K562 (cell line): ENCODE measurements around the gene EIF2S2. TPM values are rescaled to one million over a fixed set of nuclear protein-coding genes. Genes with fewer than 3 reads are reported as not detected.

Experiments
- ARHGAP35 ChIP-seq: fragments of 450-650 bp; IDR thresholded peaks from 2 replicates; pipeline ENCODE4 v1.6.1; 2018; ENCODE audit not compliant: partially characterized antibody
- BCLAF1 ChIP-seq, 2 experiments: fragments of 450-650 bp in 1 of 2; IDR thresholded peaks; 2 replicates each; pipeline ENCODE4 v1.6.1; 2011 to 2017; ENCODE audit warnings: low read depth in 2 of 2, antibody characterized with exemption in 1 of 2, borderline replicate concordance in 1 of 2, low read length in 1 of 2, mild to moderate bottlenecking in 1 of 2, mixed read lengths in 1 of 2; ENCODE audit not compliant: control insufficient read depth in 1 of 2
- BRF2 ChIP-seq: IDR thresholded peaks from 3 replicates; pipeline ENCODE4 v1.6.1; 2011; ENCODE audit warnings: borderline replicate concordance, mild to moderate bottlenecking; ENCODE audit not compliant: insufficient read length, insufficient read depth
- CCNT2 ChIP-seq: IDR thresholded peaks from 2 replicates; pipeline ENCODE4 v1.6.1; 2011; ENCODE audit warnings: borderline replicate concordance, low read depth, mild to moderate bottlenecking, moderate library complexity, mixed read lengths, low read length; ENCODE audit not compliant: insufficient read length; ENCODE audit errors: extremely low read depth
- ELF1 ChIP-seq: fragments of 200-800 bp; sonication (Bioruptor generic); IDR thresholded peaks from 2 replicates; pipeline ENCODE4 v1.6.1; 2016; ENCODE audit warnings: missing genetic modification characterization, missing compliant biosample characterization
- FOXA1 ChIP-seq: fragments of 450-650 bp; IDR thresholded peaks from 2 replicates; pipeline ENCODE4 v1.6.1; 2016; ENCODE audit warnings: mild to moderate bottlenecking, borderline replicate concordance
- HES1 ChIP-seq: fragments of 450-650 bp; IDR thresholded peaks from 2 replicates; pipeline ENCODE4 v1.6.1; 2016; ENCODE audit warnings: low read depth, mild to moderate bottlenecking, moderate library complexity
- HNRNPH1 ChIP-seq: fragments of 200-400 bp; formaldehyde crosslinking; optimal IDR thresholded peaks from 2 replicates; pipeline ENCODE3; 2017; ENCODE audit warnings: low read depth, mild to moderate bottlenecking, low read length, moderate library complexity
- MEF2D ChIP-seq: conservative IDR thresholded peaks from 2 replicates; pipeline ENCODE4 v1.6.1; 2016; ENCODE audit warnings: low read depth, missing genetic modification characterization, missing compliant biosample characterization
- MTF1 ChIP-seq: fragments of 250-450 bp; sonication (Bioruptor Pico); IDR thresholded peaks from 2 replicates; pipeline ENCODE4 v1.9.0; 2021; ENCODE audit warnings: moderate library complexity, mild to moderate bottlenecking, inconsistent platforms, borderline replicate concordance
- NFYB ChIP-seq: IDR thresholded peaks from 2 replicates; pipeline ENCODE4 v1.6.1; 2011; ENCODE audit warnings: mild to moderate bottlenecking, moderate library complexity; ENCODE audit not compliant: insufficient read length; ENCODE audit errors: extremely low read depth
- OTX1 ChIP-seq: fragments of 450-650 bp; formaldehyde crosslinking; IDR thresholded peaks from 2 replicates; pipeline ENCODE4 v1.4.0; 2022; ENCODE audit warnings: mild to moderate bottlenecking
- POLR2H ChIP-seq: IDR thresholded peaks from 2 replicates; pipeline ENCODE4 v1.6.1; 2016; ENCODE audit warnings: missing genetic modification characterization, low read depth, mild to moderate bottlenecking, control low read depth, missing compliant biosample characterization, moderate library complexity
- PTBP1 ChIP-seq: fragments of 200-400 bp; formaldehyde crosslinking; IDR thresholded peaks from 2 replicates; pipeline ENCODE4 v1.6.1; 2017; ENCODE audit warnings: low read depth, low read length
- RNF219 ChIP-seq: fragments of 250-450 bp; sonication (Bioruptor Pico); IDR thresholded peaks from 2 replicates; pipeline ENCODE4 v1.5.0; 2022; ENCODE audit warnings: mild to moderate bottlenecking
- SAP30 ChIP-seq: fragments of 200-600 bp; sonication (generic); IDR thresholded peaks from 2 replicates; pipeline ENCODE4 v1.6.1; 2012; ENCODE audit warnings: borderline replicate concordance, low read depth, mild to moderate bottlenecking, moderate library complexity, low read length, control low read depth, inconsistent platforms; ENCODE audit not compliant: insufficient read depth, poor library complexity, severe bottlenecking
- SMARCA4 ChIP-seq: fragments of 450-650 bp; IDR thresholded peaks from 2 replicates; pipeline ENCODE4 v1.6.1; 2016
- SREBF1 ChIP-seq: fragments of 150-350 bp; IDR thresholded peaks from 2 replicates; pipeline ENCODE4 v1.6.1; 2014; ENCODE audit warnings: antibody characterized with exemption, low read depth, low read length, borderline replicate concordance
- THAP7 ChIP-seq: fragments of 250-450 bp; sonication (Bioruptor Pico); IDR thresholded peaks from 2 replicates; pipeline ENCODE4 v1.5.0; 2021
- ZNF785 ChIP-seq: fragments of 250-450 bp; sonication (Bioruptor Pico); IDR thresholded peaks from 2 replicates; pipeline ENCODE4 v1.4.0; 2020; ENCODE audit warnings: mild to moderate bottlenecking
- ZNF830 ChIP-seq: fragments of 250-450 bp; sonication (Bioruptor Pico); IDR thresholded peaks from 2 replicates; pipeline ENCODE4 v1.5.0; 2021; ENCODE audit warnings: mild to moderate bottlenecking
- polyA plus RNA-seq, 8 experiments: library from polyadenylated mRNA; depleted of rRNA in 4 of 8; stranded (reverse) in 5 of 8; unstranded in 3 of 8; fragments of >200 nt; fragmentation: Nextera tagmentation in 2 of 8; fragmentation: Illumina TruSeq in 1 of 8; extraction: Ambion mirVana in 2 of 8; extraction: Trizol in 1 of 8; gene quantifications; 2 replicates each; pipeline versions ENCODE4 v1.2.1 to v1.2.3, GENCODE V29; 2011 to 2014; ENCODE audit warnings: inconsistent platforms in 1 of 8, missing spikeins in 1 of 8
- total RNA-seq, 7 experiments: library from RNA; depleted of rRNA in 6 of 7; stranded (reverse); fragments of >200 nt in 6 of 7; fragmentation: Illumina TruSeq in 2 of 7; extraction: Trizol in 2 of 7; gene quantifications; 2 replicates each; pipeline versions ENCODE4 v1.2.1 to v1.2.3, GENCODE V29; 2011 to 2021; ENCODE audit warnings: low replicate concordance in 1 of 7

Gene EIF2S2
- total and polyA plus RNA-seq, 9 of the 15 experiments (the other 6 are each of a cell fraction or from before 2014, with no cell fraction given), result 79.7 to 220 (median 154) TPM

GRCh38 chr20:34112600-34113101 is 608 bp upstream of the EIF2S2 start (continued):
- TF ChIP-seq BCLAF1 (IDR thresholded peaks at IDR 0.05; ENCODE audit: borderline replicate concordance in 1 of 2, control insufficient read depth in 1 of 2, low read depth in 2 of 2, low read length in 1 of 2), result no peak
- TF ChIP-seq NFYB, result no peak
- TF ChIP-seq ZNF830, result no peak
- no peak for TF ChIP-seq SREBF1
- no peak for TF ChIP-seq HES1
- no peak for TF ChIP-seq FOXA1
- no peak for TF ChIP-seq CCNT2
- TF ChIP-seq ARHGAP35, result no peak
- TF ChIP-seq THAP7 (CRISPR knock-in tag), result no peak
- TF ChIP-seq PTBP1, result no peak
- TF ChIP-seq BRF2, result no peak
- TF ChIP-seq MTF1 (CRISPR knock-in tag), result no peak
- no peak for TF ChIP-seq HNRNPH1
- TF ChIP-seq OTX1, result no peak
- TF ChIP-seq ELF1 (tag), result peak; percentile 8
- no peak for TF ChIP-seq RNF219 (CRISPR knock-in tag)
- TF ChIP-seq MEF2D (tag), result no peak; the same call in 1 of the 2 replicates
- no peak for TF ChIP-seq ZNF785 (CRISPR knock-in tag)
- peak; percentile 77 for TF ChIP-seq POLR2H
- no peak for TF ChIP-seq SAP30
- TF ChIP-seq SMARCA4, result peak; percentile 78; the same call in 1 of the 2 replicates
